Stimulated activated CD4-positive, alpha-beta T cell treated with anti-CD3 and anti-CD28 coated beads, Interleukin-15, amount 100 ng/mL, for 48 hours (primary cell): Measurements from ENCODE around the gene DCDC2.
"Not testable (repeated sequence)": the region's sequence is repeated elsewhere in the genome, so short reads cannot be mapped to it uniquely, and the experiment has no call there.

Source experiments
- DNase-seq, 2 donors: peaks; one replicate each; pipeline ENCODE4 v3.0.0-alpha.2; 2020; ENCODE audit warnings: low read depth in 2 of 2

DCDC2 gene

DNA sequence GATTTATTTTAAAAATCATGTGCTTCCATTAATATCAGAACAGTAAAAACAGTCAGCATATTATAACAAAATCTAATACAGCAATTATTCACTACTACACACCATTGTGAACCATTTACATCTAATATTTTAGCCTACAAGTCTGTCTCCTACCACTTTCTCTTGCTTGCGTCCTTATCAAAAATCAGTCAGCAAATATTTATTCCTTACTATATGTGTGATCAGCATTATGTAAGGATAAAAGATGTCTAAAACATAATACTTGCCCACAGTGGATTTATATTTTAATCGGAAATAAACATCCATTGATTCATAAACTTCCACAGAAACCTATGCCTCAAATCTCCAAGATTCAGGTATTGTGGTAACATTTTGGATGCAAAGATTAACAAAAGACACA, 132.0 kb downstream of the DCDC2 start:
- DNase-seq, result no peak

DNA sequence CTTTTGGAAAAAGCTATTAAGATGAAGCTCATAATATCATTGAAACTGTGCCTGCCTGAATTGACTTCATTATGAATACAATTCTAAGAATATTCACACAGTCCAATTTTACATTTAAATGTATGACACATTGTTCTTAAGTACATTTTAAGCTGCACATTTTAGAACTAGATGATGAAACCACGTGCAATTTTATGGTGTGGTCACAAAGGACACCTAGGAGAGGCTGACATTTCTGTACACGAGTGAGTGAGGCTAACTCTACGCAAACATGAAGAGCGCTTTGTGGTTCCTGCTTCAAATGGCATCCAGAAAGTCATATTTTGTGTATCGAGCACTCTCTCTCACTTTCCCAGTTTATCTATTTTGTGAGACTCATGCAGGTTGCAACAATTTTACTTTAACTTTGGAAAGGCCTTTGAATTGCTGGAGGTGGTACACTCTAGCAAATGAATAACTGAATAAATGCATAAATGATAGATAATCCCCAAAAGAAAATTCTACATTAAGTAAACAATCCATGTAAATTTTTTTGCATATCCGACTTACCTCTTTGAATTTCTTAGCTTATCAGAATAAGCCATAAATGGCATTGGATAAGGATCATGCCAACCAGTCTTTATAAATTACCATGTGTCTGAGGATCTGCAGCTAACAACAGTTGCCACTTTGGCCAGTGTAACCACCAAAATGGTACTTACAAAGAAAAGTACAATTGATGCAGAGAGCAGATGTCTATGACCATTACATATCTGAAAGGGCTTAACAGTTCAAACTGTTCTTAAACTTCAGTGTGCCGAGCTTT, 134.5 kb downstream of the DCDC2 start:
- no peak for DNase-seq

DNA sequence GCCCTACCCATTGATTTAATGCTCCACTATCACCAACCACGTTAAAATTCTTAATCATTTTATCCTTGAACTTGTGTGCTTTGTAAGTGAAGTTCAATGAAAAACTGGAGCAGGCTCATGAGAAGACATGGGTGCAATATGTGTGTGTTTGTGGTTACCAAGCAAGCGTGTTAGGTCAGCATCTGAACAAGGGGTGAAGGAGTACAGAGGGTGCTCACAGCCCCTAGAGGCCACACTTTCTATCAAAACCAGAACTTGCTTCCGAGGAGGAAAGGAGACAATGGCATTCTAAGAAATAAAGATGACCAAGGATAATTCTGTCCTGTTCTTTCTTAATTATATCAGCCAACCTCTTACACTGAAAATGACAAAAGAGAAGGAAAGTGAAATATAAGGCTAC, 138.2 kb downstream of the DCDC2 start:
- DNase-seq, result no peak

DNA sequence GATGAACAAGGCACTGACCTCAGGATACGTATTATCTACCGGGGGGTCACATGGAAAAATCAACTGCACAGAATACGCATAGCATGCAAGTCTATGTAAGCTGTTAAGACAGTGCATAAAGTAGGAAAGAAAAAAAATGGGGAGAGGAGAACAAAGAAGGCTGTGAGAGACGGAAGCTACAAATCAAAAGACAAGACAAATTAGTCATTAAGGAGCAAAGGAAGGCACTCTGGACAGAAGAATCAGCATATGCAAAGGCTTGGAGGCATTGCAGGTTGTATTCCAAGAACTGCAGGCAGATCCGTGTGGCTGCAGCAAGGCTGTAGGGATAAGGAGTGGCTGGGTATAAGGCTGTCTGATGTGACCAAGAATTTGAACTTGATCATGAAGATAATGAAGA, 142.9 kb downstream of the DCDC2 start:
- no peak for DNase-seq

DNA sequence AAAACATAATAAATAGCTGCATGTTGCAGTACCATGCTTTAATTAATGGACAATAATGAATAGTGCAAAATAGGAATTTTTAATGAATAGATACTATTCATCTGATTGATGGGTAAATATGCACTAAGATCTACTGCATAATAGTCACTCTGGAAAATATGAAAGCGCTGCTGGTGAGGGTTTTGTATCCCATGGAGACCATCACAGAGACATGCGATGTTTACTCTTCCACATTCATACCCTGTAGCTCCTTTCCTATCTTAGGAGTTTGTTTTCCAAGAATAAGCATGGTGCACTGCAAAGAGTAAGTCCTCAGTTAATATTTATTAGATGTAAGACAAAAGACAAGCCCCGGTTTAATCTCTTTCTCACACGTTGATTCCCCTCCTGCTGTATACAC, 150.4 kb downstream of the DCDC2 start:
- no peak for DNase-seq

DNA sequence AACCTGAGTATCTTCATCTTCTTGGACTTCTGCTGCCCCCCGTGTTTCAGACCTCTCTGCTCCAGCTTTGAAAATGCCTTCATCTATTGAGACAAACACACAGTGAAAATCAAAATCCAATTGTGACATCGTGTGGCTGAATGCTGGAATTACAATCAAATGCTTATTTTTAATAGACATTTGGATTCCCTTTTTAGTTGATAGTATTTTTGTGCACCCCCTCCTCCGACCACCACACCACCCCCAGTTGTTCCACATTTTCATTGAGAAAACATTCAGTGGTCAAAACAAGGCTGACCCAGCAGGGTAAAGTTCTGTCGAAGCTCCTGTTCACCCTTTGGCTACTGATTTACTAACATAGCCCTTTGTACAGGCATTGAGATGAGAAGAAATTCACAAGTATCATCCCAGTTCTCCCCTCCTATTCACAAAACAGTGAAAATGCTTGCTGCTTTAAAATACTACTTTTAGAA, 152.8 kb downstream of the DCDC2 start:
- no peak for DNase-seq

DNA sequence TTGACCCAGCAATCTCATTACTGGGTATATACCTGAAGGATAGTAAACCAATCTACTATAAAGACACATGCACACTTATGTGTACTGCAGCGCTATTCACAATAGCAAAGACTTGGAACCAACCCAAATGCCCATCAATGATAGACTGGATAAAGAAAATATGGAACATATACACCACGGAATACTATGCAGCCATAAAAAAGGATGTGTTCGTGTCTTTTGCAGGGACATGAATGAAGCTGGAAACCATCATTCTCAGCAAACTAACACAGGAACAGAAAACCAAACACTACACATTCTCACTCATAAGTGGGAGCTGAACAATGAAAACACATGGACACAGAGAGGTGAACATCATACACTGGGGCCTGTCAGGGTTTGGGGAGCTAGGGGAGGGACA, 153.7 kb downstream of the DCDC2 start:
- not testable (repeated sequence) for DNase-seq

DNA sequence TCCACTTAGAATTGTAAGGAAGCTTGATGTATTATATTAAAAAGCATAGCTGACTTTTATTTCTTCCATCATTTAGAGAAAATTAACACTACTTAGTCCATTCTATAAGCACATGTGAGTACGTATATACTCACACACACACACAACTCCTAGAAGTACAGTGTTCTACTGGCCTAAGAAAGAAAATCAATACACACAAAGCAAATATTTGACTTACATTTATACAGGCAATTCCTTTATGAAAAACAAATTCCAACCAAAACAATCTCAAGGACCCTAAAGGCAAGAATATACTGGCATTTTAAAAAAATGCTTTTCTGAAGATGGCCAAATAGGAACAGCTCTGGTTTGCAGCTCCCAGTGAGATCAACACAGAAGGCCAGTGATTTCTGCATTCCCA, 160.0 kb downstream of the DCDC2 start:
- DNase-seq, result no peak

DNA sequence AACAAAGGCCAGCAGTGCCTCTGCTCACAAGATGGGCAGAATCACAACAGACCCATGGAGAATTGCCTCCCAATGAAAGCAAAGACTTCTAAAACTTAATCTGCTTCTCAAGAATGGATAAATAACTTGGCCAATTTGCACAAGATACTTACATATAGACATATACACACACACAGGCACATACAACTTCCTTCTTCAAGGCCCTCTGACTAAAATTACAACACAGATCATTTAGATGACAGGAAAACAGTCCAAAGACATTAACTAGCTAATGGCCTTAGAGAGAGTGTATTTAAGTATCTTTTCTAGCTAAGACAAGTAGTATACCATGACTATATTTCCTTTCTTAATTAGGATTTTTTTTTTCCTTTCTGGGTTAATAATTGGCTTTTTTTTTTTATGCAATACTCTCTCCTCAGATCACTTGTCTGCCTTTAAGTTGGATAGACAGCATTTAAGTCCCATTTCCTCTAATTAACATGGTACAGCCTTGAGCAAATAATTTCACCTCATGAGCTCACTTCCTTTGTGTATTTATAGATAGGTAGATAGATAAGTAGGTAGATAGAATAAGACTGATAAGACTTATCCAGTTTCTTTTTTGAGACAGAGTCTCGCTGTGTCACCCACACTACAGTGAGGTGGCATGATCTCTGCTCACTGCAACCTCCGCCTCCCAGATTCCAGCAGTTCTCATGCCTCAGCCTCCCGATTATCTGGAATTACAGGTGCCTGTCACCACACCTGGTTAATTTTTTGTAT, 161.8 kb downstream of the DCDC2 start:
- no peak for DNase-seq

DNA sequence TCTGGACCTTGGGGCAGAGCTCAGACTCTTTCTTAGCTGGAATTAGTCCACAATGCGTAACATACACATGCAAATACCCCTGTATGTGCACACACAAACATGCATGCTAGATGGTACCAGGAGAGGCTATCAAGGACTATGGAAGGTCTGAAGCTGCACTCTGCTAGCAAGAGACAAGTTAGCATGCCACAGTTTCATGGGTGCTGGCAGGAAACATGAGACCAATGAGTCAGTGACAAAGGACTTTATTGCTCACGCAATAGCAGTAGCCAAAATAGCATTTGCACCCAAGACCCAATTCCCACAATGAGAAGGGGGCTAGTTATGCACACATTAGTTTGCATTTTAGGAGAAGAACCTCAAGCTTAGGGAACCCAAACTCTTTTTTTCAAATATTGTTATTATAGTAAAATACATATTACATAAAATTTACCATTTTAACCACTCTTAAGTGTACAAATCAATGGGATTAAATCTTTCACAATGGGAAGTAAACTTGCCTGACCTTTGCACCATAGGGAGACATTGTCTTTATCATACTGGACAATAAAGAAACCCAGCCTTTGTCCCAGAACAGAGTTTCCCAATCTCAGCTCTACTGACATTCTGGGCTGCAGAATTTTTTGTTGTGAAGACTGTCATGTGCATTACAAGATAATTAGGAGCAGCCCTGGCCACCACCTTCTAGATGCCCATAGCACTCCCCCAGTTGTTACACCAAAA, 162.7 kb downstream of the DCDC2 start:
- no peak for DNase-seq

DNA sequence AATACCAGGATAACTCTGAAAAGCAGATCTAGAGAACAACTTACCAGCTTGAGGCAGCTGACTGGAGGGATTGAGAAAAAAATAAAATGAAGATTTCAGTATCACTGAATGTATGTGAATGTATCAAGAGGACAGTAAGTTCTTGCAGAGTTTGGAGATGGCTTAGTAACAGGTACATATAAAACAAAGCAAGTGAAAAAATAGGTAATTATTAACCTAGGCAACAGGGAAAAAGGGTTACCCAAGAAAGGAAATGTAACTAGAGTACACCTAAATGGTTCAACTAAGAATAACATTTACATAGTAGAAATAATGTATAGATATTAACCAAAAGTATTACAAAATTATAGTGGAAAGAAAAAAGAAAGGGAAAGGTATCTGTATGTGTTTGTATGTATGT, 164.5 kb downstream of the DCDC2 start:
- no peak for DNase-seq

DNA sequence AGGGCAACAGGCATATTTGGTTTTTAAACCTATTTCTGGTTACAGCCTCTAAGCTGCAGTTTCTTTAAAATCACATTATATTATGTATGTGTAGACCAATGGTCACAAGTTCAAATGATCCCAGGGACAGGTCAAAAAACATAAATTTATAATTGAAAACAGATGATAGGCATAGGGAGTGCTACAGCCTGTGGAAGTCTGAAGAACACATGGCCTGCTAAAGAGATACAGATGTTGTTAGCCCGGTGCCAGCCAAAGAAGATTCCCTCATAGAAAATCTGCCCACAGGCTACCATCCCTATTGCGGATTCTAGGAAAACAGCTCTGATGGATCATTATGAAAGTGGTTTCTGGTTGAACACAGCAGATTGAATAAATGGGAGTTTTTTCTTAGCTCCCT, 166.5 kb downstream of the DCDC2 start:
- DNase-seq, result no peak

DNA sequence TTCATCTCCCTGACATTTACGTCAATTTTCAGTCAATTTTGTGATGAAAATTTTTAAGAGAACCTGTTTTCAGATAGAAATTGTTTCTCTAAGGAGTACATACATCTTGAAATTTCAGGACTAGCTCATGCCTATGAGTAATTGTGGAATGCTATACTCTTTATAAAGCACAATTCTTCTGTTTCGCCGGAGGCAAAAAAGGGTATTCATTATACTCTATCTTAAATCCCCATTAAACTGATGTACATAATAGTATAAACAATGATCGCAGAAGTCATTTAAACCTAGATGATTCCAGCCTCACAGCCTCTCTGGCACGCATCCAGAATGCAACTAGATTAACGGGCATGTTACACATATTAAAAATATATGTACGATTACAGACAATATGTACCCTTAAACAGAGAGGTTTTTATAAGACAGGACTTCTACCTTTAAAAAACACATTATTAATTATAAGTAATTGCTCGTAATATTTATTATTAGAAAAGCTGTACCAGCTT, 169.2 kb downstream of the DCDC2 start:
- no peak for DNase-seq

DNA sequence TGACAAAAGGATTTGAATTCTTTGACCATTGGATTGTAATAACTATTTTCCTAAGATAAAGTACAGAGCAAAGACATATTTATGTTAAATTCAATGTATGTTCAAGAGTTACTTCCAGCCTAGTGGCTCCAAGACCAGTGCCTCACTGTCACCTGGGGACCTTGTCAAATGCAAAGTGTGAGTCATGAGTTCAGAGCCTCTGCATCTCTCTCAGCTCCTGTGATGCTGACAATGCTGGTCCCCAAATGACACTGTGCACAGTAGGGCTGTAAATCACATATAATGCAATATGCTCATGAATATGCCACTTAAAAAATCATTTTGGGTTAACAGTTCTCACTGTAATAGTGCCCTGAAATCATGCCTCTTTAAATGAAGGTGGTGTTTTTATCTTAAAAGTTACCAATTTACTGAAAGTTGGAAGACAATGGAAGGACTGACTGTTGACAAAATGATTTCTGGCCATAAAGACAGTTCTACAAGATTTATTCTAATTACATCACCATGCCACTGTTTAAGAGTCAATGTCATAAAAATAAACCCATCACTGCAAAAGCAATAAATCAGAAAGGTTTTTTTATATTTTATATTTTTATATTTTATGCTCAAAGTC, 169.8 kb downstream of the DCDC2 start:
- DNase-seq, result no peak

DNA sequence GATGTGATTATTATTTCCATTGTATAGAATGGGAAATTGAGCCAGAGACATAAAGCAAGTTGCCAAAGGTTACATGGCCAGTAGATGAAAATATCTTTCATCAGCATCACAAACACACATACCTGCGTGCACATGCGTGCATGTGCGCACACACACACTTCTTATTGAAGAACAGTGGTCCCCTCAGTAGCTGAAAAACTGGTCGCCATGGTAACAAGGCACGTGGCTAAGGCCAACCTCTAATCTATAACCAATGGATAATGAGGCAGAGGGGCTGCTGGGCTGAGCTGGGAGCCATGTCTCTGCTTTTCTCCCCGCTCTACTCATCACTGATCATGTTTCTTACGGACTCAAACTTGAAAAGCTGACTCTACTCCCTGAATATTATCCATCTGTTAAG, 171.5 kb downstream of the DCDC2 start:
- no peak for DNase-seq

DNA sequence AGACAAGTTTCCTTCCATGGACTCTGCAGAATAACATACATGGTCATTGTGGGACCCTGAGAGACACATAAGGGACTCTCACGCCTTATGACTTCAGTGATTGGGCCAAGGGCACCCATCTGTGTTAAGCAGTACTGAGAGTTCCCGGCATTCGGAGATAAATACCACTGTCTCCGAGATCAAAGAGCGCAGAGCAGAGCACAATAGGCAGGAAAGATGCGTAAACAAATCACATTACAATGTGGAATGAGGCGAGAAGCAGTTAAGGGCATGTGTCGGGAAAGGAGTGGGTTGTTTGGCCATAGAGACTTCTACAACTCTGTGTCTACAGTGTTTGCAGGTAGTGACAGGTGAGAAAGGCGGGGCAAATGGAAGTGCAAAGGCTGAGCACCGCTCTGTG, 174.3 kb downstream of the DCDC2 start:
- no peak for DNase-seq

DNA sequence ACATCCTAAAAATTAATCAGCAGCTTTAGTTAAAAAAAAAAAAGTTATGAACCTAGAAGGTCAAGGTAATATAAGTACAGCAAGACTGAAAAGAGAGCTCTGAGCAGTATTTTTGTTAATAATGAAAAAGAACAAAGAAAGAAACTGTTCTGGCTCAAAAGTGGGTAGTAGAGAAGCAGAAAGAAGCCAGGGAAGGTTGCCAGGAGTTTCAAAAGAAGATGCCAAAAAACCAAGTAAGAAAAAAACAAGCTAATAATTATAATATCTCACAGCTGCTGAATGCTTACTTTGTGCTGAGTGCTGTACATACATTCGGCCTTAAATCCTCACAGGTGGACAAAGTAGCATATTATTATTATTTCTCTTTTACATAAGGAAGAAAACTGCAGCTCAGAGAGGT, 200.0 kb downstream of the DCDC2 start:
- DNase-seq, result no peak

DNA sequence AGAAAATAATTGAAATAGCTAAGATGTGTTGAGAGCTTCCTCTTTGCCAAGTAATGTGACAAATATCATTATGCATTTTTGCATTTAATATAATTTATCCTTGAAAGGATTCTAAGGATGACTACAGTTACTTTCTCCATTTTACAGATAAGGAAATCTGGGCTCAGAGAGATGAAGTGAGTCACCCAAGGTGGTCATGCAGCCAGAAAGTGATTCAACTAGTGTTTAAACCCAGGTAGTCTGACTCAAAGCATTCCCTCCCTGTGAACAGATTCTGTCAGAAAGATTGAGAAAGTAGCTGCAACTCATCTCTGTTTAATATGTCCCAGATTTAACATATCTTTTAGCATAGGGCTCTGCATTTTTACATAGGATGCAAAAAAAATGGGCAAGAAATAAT, 203.7 kb downstream of the DCDC2 start:
- DNase-seq, result no peak

DNA sequence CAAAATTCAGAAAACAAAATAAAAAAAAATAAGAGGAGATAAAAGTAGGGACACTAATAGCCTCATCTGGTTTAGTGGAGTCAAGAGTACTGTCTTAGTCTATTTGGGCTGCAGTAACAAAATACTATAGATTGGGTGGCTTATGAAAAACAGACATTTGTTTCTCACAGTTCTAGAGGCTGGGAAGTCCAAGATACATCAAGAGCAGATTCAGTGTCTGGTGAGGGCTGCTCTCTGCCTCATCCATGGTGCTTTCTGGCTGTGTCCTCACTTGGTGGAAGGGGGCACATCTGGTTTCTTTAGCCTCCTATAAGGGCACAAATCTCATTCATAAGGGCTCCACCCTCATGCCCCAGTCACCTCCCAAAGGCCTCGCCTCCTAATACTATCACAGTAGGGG, 205.8 kb downstream of the DCDC2 start:
- DNase-seq, result no peak

DNA sequence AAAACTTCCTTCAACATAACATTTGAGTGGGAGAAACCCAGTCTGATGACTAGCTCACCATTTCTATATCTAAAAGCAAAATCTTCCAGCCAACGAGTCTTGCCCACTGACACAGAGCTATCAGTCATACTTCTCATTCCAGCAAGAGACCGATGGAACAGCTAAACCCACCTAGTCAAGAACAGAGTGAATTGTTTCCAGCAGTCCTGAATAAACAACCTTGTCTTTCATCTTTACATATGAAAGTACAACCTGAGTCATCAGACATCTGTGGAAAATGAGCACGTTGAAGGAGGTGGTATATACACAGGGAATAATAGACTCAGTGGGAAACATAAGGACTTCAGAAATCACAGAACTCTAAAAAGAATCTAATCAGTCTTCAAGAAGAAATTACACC, 208.0 kb downstream of the DCDC2 start:
- no peak for DNase-seq

DNA sequence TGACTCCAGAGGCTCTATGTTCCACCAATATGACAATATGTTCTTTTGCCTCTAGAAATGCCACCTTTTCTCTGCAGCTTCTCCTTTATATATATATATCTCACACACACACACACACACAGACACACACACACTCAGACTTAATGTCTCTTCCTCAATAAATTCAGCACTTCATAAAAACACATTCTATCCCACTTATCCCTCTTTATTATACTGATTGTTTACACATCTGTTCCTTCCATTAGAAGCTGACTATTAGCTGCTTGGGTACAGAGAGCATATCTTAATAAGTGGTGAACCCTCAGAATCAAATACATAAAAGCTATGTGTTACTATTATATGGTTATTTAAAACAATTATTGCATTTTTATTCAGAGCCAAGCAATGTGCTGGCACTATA, 208.6 kb downstream of the DCDC2 start:
- DNase-seq, result no peak

DNA sequence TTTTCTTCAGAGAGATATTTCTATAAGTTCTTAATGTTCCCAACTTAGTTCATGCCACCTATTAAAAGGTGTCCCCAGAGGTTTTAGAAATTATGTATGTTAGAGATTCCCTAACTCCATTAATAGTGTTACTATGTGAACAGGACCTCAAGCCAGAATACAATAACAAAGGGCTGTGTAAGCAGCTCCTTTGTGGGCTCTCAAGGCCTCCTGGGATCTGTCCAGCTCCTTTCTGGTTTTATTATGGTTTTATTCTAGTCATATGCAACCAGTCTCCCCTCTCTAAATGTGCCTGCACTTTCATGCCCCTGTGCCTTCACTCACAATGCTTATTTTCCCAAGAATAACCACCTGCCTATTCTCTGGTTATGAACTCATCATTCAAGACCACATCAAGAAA, 209.2 kb downstream of the DCDC2 start:
- DNase-seq, result no peak
